ENCODE measurements around the gene B4GALT5. TPM values are rescaled to one million over a fixed set of nuclear protein-coding genes. Genes with fewer than 3 reads are reported as not detected.
A peak's percentile ranks its signal among the peaks of the same experiment; 100 is the strongest.
"Not testable (repeated sequence)": the region's sequence is repeated elsewhere in the genome, so short reads cannot be mapped to it uniquely, and the experiment has no call there.

The B4GALT5 gene, protein sequence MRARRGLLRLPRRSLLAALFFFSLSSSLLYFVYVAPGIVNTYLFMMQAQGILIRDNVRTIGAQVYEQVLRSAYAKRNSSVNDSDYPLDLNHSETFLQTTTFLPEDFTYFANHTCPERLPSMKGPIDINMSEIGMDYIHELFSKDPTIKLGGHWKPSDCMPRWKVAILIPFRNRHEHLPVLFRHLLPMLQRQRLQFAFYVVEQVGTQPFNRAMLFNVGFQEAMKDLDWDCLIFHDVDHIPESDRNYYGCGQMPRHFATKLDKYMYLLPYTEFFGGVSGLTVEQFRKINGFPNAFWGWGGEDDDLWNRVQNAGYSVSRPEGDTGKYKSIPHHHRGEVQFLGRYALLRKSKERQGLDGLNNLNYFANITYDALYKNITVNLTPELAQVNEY
- total RNA-seq (10 to 100 TPM; 38.4 to 51.0 TPM), polyA plus RNA-seq (ENCODE audit: insufficient read length in 6 of 6) (10 to 100 TPM; 40.4 to 47.6 (median 45.8) TPM)
- long read RNA-seq, donor 1, full-length matches to known transcripts, result 6 of 18 reads
- long read RNA-seq, donor 1, partial matches to known transcripts, result 12 of 18 reads
- long read RNA-seq, donor 1, other reads (novel, unspliced or antisense), result 0 of 18 reads
- long read RNA-seq, donor 2, full-length matches to known transcripts, result 8 of 18 reads
- long read RNA-seq, donor 2, partial matches to known transcripts, result 10 of 18 reads
- long read RNA-seq, donor 2, other reads (novel, unspliced or antisense), result 0 of 18 reads
- long read RNA-seq, donor 3, full-length matches to known transcripts, result 8 of 8 reads
- long read RNA-seq, donor 3, partial matches to known transcripts, result 0 of 8 reads
- long read RNA-seq, donor 3, other reads (novel, unspliced or antisense), result 0 of 8 reads
- long read RNA-seq, donor 4, partial matches to known transcripts, result 0 of 2 reads
- long read RNA-seq, donor 4, other reads (novel, unspliced or antisense), result 2 of 2 reads
- long read RNA-seq, donor 5, full-length matches to known transcripts, result 3 of 9 reads
- long read RNA-seq, donor 5, partial matches to known transcripts, result 6 of 9 reads
- long read RNA-seq, donor 5, other reads (novel, unspliced or antisense), result 0 of 9 reads
- long read RNA-seq, donor 6, full-length matches to known transcripts, result 7 of 7 reads
- long read RNA-seq, donor 6, partial matches to known transcripts, result 0 of 7 reads
- long read RNA-seq, donor 6, other reads (novel, unspliced or antisense), result 0 of 7 reads
- long read RNA-seq, donor 7, full-length matches to known transcripts, result 1 of 1 reads
- long read RNA-seq, donor 7, partial matches to known transcripts, result 0 of 1 reads
- long read RNA-seq, donor 7, other reads (novel, unspliced or antisense), result 0 of 1 reads
- long read RNA-seq, donor 8, full-length matches to known transcripts, result 5 of 38 reads
- long read RNA-seq, donor 8, partial matches to known transcripts, result 33 of 38 reads
- long read RNA-seq, donor 8, other reads (novel, unspliced or antisense), result 0 of 38 reads
- long read RNA-seq, donor 9, result 0 reads
- long read RNA-seq, donor 10, result 0 reads
- long read RNA-seq, donor 11, full-length matches to known transcripts, result 12 of 12 reads
- long read RNA-seq, donor 11, partial matches to known transcripts, result 0 of 12 reads
- long read RNA-seq, donor 11, other reads (novel, unspliced or antisense), result 0 of 12 reads
- long read RNA-seq, donor 12, full-length matches to known transcripts, result 2 of 52 reads
- long read RNA-seq, donor 12, partial matches to known transcripts, result 14 of 52 reads
- long read RNA-seq, donor 12, other reads (novel, unspliced or antisense), result 36 of 52 reads

DNA sequence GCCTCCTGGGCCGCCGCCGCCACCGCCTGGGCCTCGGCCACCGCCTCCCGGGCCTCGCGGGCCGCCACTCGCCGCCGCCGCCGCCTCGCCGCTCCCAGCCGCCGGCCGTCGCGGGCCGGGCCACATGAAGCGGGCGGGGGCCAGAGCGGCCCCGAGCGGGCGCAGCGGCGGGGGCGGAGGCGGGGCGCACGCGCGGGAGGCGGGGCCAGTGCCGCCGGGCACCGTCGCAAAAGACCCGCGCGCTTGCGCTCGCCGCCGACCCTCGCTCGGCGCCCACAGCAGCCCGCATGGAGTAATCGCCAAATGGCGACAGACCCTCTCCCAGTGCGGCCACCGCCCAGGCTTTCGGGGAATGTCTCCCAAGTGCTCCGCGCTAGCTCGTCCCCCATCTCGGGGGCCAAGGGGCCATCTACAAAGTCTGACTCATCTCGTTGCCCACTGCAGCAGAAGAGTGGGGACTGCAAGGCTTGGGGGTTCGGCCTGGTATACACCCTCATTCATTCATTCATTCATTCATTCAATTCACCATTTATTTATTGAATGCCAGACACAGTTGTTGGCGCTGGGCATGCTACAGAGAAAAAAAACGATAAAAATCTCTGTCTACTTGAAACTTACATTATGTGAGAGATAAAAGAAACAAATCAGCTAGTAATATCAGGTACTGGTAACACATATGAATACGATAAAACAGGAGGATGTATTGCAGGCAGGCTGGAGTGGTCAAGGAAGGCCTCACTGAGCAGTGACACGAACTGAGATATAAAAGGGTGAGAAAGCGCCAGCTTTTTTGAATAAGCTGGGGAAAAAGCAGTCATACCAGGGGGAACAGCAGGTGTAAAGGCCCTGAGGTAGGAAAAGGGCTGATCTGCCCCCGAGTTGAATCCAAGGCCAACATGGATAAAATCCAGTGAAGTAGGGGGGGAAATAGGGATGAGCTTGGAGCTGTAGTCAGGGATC, at the start of gene B4GALT5:
TSS of gene B4GALT5 (minus strand) at position 126 of the 960 bp plus-strand sequence. CDS start 188 bp downstream, outside the sequence.
- TF ChIP-seq, protein P1, sequence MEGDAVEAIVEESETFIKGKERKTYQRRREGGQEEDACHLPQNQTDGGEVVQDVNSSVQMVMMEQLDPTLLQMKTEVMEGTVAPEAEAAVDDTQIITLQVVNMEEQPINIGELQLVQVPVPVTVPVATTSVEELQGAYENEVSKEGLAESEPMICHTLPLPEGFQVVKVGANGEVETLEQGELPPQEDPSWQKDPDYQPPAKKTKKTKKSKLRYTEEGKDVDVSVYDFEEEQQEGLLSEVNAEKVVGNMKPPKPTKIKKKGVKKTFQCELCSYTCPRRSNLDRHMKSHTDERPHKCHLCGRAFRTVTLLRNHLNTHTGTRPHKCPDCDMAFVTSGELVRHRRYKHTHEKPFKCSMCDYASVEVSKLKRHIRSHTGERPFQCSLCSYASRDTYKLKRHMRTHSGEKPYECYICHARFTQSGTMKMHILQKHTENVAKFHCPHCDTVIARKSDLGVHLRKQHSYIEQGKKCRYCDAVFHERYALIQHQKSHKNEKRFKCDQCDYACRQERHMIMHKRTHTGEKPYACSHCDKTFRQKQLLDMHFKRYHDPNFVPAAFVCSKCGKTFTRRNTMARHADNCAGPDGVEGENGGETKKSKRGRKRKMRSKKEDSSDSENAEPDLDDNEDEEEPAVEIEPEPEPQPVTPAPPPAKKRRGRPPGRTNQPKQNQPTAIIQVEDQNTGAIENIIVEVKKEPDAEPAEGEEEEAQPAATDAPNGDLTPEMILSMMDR (IDR thresholded peaks at IDR 0.05), result no peak
- H3K27ac ChIP-seq, result peak within 1 kb of the TSS; percentile 89 to 98
- DNase-seq, result peak; percentile 76 to 94 (median 88)
- peaks cover 20 to 57% of the 10 kb centered on the region in 2 donors for H3K4me1 ChIP-seq
- ATAC-seq, result peak; percentile 83
- no peaks in the 10 kb centered on the region for H3K9me3 ChIP-seq
- no peaks in the 10 kb centered on the region for H3K27me3 ChIP-seq
- peak within 1 kb of the TSS; percentile 92 to 97 for H3K4me3 ChIP-seq
- intact Hi-C loops (cut with DNase I), result no loop called here
- no peaks in the 10 kb centered on the region for H3K36me3 ChIP-seq

DNA sequence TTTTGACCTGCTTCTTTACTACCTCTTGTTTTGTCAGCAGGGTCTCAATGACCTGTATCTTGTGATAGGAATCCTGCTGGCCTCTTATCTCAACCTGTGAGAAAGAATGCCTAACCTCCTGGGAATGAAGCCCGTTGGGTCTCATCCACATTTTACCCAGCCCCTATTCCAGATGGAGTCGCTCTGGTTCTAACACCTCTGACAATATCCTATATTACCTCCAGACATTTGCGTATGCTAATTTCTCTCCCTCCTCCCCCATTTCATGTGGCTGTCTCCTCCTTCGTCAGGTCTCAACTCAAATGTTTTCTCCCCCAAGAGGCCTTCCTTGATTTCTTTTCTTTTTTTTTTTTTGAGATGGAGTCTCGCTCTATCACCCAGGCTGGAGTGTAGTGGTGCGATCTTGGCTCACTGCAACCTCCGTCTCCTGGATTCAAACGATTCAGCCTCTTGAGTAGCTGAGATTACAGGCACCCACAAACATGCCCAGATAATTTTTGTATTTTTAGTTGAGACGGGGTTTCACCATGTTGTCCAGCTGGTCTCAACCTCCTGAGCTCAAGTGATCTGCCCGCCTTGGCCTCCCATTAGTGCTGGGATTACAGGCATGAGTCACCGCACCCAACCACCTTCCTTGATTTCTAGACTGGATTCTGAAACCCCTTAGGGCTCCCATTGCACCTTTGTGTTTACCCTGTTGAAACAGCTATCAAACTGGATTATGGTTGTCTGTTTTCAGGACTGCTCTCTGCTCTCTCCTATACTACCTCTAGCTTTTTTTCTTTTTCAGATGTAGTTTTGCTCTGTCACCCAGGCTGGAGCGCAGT, 49.5 kb upstream of the B4GALT5 start:
- intact Hi-C loops (cut with DNase I), result no loop called here
- no peaks in the 10 kb centered on the region for H3K36me3 ChIP-seq
- H3K27me3 ChIP-seq, result no peaks in the 10 kb centered on the region
- peaks cover 16 to 45% of the 10 kb centered on the region in 2 donors for H3K4me1 ChIP-seq
- TF ChIP-seq, protein P1 (IDR thresholded peaks at IDR 0.05), result no peak
- no peak overlapping the region for H3K4me3 ChIP-seq
- ATAC-seq, result no peak
- no peaks in the 10 kb centered on the region for H3K9me3 ChIP-seq
- H3K27ac ChIP-seq, result peak overlapping the region in 1 of 2 donors; percentile 8
- no peak for DNase-seq

DNA sequence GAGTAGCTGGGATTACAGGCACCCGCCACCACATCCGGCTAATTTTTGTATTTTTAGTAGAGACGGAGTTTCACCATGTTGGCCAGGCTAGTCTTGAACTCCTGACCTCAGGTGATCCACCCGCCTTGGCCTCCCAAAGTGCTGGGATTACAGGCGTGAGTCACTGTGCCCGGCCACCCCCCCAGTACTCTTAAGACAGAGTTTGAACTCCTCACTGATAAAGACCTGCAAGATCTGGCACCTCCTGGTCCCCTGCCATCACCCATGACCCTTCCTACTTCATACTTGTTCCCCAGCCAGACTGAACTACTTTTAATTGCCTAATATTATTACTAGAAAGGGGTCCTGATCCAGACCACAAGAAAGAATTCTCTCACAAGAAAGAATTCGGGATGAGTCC, 48.2 kb upstream of the B4GALT5 start:
- intact Hi-C loops (cut with DNase I); H3K27me3 ChIP-seq; H3K4me3 ChIP-seq; H3K9me3 ChIP-seq; H3K36me3 ChIP-seq; H3K27ac ChIP-seq; DNase-seq; ATAC-seq: not testable (repeated sequence)
- H3K4me1 ChIP-seq, result peaks cover 12 to 32% of the 10 kb centered on the region in 2 donors

DNA sequence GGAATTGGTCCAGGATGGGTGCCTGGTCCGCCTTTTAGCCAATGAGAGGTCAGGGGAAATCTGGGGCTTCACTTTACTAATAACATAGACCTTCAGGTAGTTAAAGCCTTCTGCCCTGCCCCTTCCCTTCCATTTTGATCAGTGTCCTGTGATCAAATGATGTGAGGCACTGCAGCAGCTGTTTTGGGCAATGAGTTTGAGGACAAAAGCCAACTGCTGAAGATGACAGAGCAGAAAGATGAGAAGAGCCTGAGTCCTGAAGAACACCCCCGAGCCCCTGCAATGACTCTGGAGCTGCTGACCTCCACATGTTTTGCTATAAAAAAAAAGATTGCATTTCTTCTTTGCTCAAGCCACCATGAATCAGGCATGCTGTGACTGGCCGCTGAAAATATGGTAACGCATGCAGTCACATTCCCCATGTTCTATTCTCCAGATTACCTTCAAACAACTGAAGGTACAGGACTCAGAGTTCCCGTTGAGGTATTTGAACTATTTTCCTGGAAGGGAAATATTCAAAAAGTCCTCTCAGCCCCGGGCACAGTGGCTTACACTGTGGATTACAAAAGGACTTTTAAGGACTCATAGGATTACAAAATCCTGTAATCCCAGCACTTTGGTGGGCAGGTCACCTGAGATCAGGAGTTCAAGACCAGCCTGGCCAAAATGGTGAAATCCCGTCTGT, 45.7 kb upstream of the B4GALT5 start:
- no peaks in the 10 kb centered on the region for H3K36me3 ChIP-seq
- DNase-seq (no peak), ATAC-seq (no peak)
- TF ChIP-seq, protein P1 (IDR thresholded peaks at IDR 0.05), result no peak
- no peak overlapping the region for H3K4me3 ChIP-seq
- H3K4me1 ChIP-seq, result peaks cover 0 to 7% of the 10 kb centered on the region in 2 donors
- H3K27ac ChIP-seq, result no peak overlapping the region
- no peaks in the 10 kb centered on the region for H3K27me3 ChIP-seq
- intact Hi-C loops (cut with DNase I), result no loop called here
- no peaks in the 10 kb centered on the region for H3K9me3 ChIP-seq
